ENCODE results near the gene LIMS2. TPM values are rescaled to one million over a fixed set of nuclear protein-coding genes. Genes with fewer than 3 reads are reported as not detected.

LIMS2 gene
- total RNA-seq, 2 donors from 2014 or later, result 6.6 to 37.2 TPM

GRCh38 chr2:127676906-127677305 lies 1.6 kb upstream of the LIMS2 start:
- Histone ChIP-seq H3K27me3 (peaks cover 25% of the 10 kb centered on the region), H3K9me3 (no peaks in the 10 kb centered on the region), H3K9ac (ENCODE audit: low read depth in 2 of 2, low read length in 2 of 2) (peak overlapping the region in 1 of 2 donors; percentile 2), H3K36me3 (no peaks in the 10 kb centered on the region), H3K4me3 (no peak overlapping the region), H3K4me1 (no peaks in the 10 kb centered on the region), H3K27ac (no peak overlapping the region)
- intact Hi-C loops (cut with DNase I), result no loop called here
- DNase-seq, result no peak
- TF ChIP-seq CTCF (IDR thresholded peaks at IDR 0.05), result no peak

GRCh38 chr2:127674241-127675209 lies 805 bp downstream of the LIMS2 start:
- DNase-seq, result no peak
- no peak for TF ChIP-seq CTCF (IDR thresholded peaks at IDR 0.05)
- no peaks in the 10 kb centered on the region for H3K9me3 ChIP-seq
- no peaks in the 10 kb centered on the region for H3K4me1 ChIP-seq
- H3K9ac ChIP-seq (ENCODE audit: low read depth in 2 of 2, low read length in 2 of 2), result peak overlapping the region; percentile 58 to 73
- H3K4me3 ChIP-seq, result peak overlapping the region; percentile 54
- H3K27me3 ChIP-seq, result peaks cover 30% of the 10 kb centered on the region
- intact Hi-C loops (cut with DNase I), result no loop called here
- no peaks in the 10 kb centered on the region for H3K36me3 ChIP-seq
- peak overlapping the region; percentile 61 for H3K27ac ChIP-seq

- no peaks in the 10 kb centered on the region for H3K9me3 ChIP-seq
- H3K27me3 ChIP-seq, result peaks cover 30% of the 10 kb centered on the region
- no peak for DNase-seq
- peak overlapping the region; percentile 54 for H3K4me3 ChIP-seq
- TF ChIP-seq CTCF (IDR thresholded peaks at IDR 0.05), result no peak
- intact Hi-C loops (cut with DNase I), result no loop called here
- peak overlapping the region; percentile 61 for H3K27ac ChIP-seq
- no peaks in the 10 kb centered on the region for H3K4me1 ChIP-seq
- no peaks in the 10 kb centered on the region for H3K36me3 ChIP-seq
- H3K9ac ChIP-seq (ENCODE audit: low read depth in 2 of 2, low read length in 2 of 2), result peak overlapping the region; percentile 58 to 73
Measured at GRCh38 chr2:127673291-127674069, 1.9 kb downstream of the LIMS2 start.

- intact Hi-C loops (cut with DNase I), result no loop called here
- H3K9me3 ChIP-seq, result no peaks in the 10 kb centered on the region
- peak overlapping the region; percentile 54 for H3K4me3 ChIP-seq
- no peaks in the 10 kb centered on the region for H3K4me1 ChIP-seq
- peak overlapping the region; percentile 24 to 58 for H3K9ac ChIP-seq (ENCODE audit: low read depth in 2 of 2, low read length in 2 of 2)
- peaks cover 30% of the 10 kb centered on the region for H3K27me3 ChIP-seq
- no peak for TF ChIP-seq CTCF (IDR thresholded peaks at IDR 0.05)
- no peak overlapping the region for H3K27ac ChIP-seq
- no peaks in the 10 kb centered on the region for H3K36me3 ChIP-seq
- DNase-seq, result no peak
Measured at GRCh38 chr2:127672341-127673224, 2.7 kb downstream of the LIMS2 start.

Data from colonic mucosa (tissue), 4 donors.